HG03064 (cell line): ENCODE data around the gene ZNF606.

Experiments used
- ATAC-seq: cut with Tn5 transposase; IDR thresholded peaks from one replicate; pipeline ENCODE4 v1.9.1; 2021; ENCODE audit warnings: low read depth; ENCODE audit not compliant: unreplicated experiment

Gene ZNF606

GRCh38 chr19:58002384-58003173 is at the start of gene ZNF606:
Gene ZNF606, minus strand, starts transcription at chr19:58002820. Its CDS starts 1,501 bp downstream, at chr19:58001319.
- peak; percentile 92 for ATAC-seq

- no peak for ATAC-seq
These were observed 49.6 kb upstream of the ZNF606 start for GRCh38 chr19:58052256-58052655.

DNA sequence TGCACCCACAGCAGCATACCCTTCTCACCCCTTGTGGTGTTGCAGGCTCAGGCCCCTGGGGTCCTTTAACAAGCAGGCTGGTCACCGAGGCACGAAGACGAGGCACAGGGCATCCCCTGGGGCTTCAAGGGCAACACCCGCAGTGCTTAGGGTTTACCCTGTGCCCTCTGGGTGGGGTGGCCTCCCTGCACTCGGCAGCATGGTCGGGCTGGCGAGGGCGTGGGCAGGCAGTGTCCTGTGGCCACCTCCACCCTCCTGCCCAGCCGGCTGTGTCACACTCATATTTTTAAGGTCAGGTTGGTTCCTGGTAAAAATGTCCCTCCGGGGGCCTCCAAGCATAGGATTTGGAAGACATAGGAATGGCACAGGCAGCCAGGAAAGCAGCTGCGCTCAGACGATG is 45.1 kb upstream of the ZNF606 start:
- ATAC-seq, result no peak

DNA sequence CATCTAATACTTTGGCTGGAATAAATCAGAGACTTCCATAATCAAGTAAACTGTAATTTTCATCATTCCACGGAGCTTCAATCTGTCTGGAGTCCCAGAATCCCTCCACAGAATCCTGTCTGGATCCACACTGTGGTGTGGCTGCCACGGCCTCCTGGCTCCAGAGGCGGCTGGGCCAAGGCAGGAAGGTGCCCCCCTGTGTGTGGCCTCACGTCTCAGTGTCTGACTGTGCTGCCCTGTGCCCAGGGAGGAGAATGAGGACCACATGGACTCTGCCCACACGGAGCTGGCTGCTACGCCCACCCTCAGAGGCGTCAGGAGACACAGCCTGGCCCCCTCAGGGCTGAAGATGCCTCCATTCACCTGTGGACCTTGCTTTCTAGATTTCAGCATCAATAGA is 44.2 kb upstream of the ZNF606 start:
- ATAC-seq, result no peak

- no peak for ATAC-seq
These were observed 42.9 kb upstream of the ZNF606 start for GRCh38 chr19:58045411-58046050.

GRCh38 chr19:58044886-58045285 is 42.3 kb upstream of the ZNF606 start:
- ATAC-seq, result no peak

DNA sequence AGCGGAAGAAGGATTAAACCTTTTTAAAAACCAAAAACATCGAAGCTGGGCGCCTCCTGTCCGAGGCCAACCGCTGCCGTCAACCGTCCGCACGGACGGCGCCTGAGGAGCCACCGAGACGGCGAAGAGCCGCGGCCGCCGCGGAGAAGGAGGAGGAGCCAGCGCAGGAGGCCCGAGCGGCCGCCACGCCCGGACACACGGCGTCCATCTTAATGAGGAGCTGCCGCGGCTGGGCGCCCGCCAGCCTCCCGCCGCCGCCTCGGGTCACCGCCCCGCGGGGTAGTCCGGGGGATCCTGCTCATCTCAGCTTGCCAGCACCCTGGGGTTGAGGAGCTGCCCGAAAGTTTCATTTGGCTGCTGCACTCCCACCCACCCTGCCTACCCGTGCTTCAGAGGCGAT is 41.8 kb upstream of the ZNF606 start:
- no peak for ATAC-seq

GRCh38 chr19:58042495-58043340 is 40.1 kb upstream of the ZNF606 start:
- ATAC-seq, result no peak

GRCh38 chr19:58040751-58041525 is 38.3 kb upstream of the ZNF606 start:
- no peak for ATAC-seq

- ATAC-seq, result no peak
These were observed 36.1 kb upstream of the ZNF606 start for GRCh38 chr19:58038688-58039204.

DNA sequence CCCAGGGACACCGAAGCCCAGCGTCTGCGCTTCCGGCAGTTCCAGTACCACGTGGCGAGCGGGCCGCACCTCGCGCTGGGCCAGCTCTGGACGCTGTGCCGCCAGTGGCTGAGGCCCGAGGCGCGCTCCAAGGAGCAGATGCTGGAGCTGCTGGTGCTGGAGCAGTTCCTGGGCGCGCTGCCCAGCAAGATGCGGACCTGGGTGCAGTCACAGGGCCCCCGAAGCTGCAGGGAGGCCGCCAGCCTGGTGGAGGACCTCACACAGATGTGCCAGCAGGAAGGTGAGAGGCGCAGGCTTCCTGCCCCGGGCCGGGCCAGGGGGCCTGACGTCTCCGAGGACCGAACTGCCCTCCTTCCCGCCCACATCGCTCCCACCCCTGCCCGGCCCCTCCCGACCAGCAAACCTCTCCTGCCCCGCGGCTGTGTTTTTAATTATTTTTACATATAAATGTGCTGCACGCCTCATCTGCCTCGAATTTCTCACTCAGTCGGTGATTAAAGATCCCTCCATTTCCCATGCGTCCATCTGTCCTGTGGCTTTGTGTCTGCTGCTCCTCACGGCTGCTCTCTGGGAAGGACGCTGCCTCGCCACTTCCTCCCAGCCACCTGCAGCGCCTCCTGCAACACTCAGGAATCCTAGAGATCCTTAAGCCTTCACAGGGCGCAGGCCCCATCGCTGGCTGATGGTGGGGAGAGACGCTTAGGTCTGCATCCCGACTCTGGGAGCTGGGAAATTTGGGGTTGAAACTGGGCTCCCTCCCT is 35.5 kb upstream of the ZNF606 start:
- ATAC-seq, result no peak

DNA sequence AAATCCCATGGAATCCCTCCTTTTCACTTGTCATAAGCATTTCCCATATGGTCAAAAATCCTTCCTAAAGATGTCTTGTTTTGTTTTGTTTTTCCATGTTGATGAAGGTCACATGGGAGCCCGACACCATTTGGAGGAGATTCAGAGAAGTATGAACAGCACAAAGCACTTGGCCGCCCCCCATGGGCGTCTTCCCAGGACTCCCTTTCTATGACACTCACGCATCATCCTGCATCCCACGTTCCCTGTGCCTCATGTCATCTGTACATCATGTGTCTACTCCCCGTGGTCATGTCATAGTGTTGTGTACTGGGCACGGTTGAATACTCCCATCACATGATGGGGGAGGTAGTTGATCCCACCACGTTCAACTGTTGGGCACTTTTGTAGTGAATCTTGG is 33.2 kb upstream of the ZNF606 start:
- ATAC-seq, result no peak

- no peak for ATAC-seq
These were observed 31.8 kb upstream of the ZNF606 start for GRCh38 chr19:58034477-58034793.

DNA sequence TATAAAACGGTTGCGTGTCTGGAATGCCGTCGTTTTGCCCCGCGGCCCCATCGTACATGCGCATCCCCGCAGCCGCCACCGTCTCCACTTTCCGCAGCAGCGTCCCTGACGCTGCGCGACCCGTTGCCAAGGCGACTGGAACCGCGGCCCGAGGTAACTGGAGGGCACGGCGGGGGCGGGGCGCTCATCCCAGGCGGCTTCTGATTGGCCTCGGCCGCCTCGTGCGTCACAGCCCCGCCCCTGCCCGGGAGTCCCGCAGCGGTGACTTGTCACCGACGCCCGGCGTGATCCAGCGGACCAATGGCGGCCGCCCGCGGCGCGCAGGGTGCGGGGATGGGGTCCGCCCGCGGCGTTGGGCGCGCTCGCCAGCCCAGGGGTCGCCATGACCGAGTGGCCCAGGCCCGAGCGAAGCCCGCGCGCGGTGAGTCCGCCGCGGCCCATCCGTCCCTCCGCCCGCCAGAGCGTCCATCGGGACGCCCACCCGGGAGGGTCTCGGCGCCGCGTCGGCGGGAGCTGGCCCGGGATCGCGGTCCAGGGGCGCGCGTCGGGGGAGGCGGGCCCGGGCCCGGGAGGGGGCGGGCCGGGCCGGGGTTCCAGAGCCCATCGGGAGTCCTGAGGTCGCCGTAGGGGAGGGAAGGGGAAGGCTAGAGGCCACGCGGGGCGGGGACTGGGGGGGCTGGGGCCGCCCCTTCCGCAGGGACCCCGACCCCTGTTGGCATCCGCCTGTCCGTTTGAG is 31.3 kb upstream of the ZNF606 start, which contains the start of gene ZSCAN1:
TSS of gene ZSCAN1 (plus strand) at position 285 of the 736 bp plus-strand sequence. CDS start 3,812 bp downstream, outside the sequence.
- ATAC-seq, result no peak

DNA sequence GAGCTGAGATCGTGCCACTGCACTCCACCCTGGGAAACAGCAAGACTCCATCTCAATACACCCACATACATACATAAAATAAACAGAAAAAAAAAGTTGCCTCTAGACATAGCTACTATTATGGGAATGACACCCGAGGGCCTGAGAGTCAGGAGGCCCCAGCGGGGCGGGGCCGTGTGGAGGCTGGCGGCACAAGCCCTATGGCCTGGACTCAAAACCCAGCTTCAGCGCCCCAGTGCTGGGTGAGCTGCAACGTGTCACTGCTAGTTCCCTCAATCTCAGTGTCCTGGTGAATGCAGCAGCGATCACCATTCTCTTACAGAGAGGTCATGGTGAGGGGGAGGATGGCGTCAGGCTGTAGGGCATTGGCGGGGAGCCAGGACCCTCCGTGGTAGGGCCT is 22.0 kb upstream of the ZNF606 start:
- ATAC-seq, result no peak

GRCh38 chr19:58022283-58022660 is 19.7 kb upstream of the ZNF606 start:
- ATAC-seq, result no peak

DNA sequence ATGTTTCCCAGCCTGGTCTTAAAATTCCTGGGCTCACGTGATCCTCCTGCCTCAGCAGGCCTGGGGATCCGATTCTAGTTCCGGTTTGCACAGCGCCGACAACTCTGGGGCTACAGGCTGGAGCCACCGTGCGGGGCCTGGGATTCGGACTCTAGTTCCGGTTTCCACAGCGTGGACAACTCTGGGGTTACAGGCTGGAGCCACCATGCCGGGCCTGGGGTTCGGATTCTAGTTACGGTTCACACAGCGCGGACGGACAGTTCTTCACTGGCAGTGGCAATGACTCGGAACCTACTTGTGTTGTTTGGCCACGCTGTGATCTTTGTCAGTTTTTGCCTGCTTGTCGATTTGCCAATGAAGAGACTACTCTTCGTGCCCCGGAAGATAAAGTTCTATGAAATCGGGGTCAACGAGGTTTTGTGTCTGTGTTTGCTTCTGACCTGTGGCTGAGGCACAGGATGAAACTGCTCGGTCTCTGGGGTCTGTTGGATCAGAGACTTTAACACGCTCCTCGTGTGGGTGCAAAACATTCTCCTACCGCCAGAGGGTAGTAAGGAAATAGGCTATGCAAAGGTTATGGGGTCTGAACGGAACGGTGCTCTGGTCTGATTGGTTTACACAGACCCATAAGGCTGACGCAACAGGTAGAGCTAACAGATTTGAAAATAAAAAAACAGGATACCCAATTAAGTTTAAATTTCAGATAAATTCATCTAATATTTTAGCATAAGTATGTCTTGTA is 19.1 kb upstream of the ZNF606 start:
- no peak for ATAC-seq

GRCh38 chr19:58020129-58020528 is 17.5 kb upstream of the ZNF606 start:
- ATAC-seq, result no peak
